GM19239 (cell line): ENCODE results near the gene SLC39A11.
"Not testable (repeated sequence)": the region's sequence is repeated elsewhere in the genome, so short reads cannot be mapped to it uniquely, and the experiment has no call there.

Experiments
- DNase-seq: peaks from one replicate; pipeline ENCODE4 v3.0.0; 2011; ENCODE audit warnings: low spot score; ENCODE audit not compliant: insufficient read length
- FAIRE-seq: peaks from 2 replicates; lab custom pipeline; 2011; peaks lifted over from hg19 to GRCh38; lab: Jason Lieb, UNC

Gene SLC39A11

DNA sequence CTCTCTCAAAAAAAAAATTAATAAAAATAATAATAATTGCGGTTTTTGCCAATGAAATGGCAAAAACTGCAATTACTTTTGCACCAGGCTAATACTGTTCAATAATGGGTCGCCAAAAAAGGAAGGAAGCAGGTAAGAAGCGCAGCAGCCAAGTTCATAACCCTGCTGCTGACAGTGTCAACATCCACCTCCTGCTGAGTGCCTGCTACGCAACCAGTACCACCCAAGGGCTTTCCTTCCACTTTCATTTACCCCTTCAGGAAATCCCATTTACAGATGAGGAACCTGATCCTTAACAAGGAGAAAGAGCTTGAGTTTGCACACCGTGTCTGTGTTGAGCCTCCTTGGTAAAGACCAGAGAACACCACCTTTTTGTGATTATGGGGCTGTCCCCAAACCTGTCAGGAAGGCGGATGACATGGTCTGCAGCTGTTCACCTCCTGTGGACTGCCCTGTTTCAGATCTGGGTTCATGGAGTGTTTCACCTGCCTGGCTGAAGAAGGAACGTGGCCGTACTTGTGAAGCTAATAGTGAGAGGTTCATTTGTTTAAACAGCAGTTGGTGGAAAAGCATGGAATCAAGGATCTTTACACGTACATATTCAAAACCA, 378.0 kb downstream of the SLC39A11 start:
- FAIRE-seq (no peak), DNase-seq (no peak)

- DNase-seq (no peak), FAIRE-seq (no peak)
Measured at GRCh38 chr17:72713701-72714100, 378.8 kb downstream of the SLC39A11 start.

DNA sequence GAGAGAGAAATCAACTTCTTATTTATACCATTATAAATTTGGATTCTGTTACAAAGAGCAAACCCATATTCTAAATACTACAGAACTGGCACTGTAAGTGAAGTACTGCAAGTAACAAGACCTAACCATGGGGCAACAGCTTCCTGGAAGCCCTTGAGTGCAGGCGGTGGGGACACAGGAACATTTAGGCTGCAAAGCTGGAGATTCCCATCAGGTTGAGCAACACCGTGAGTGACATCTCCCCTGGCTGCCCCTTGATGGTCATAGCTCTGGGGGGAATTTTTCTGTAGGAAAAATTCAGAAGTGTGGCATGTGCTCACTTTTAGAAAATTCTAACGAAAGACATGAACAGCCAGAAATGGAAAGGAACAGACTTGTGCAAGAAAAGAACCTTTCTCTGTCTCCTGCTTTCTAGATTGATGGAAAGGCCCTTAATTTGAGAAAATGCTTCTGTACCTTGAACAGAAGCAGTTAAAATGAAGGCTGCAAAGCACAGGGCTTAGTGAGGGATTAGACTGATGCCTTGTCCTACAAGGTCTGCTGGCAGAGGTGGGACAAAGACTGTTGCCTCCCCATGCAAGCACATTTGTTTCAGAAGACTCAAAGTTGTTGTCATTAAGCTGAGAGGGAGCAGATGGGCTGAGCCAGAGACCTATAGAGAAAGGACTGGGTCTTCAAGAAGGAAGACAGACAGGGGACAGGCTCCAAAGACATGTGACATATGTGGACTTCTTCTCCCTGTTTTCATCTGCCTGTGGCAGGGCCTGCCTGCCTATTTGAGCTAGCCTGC, 380.8 kb downstream of the SLC39A11 start:
- FAIRE-seq (no peak), DNase-seq (no peak)

DNA sequence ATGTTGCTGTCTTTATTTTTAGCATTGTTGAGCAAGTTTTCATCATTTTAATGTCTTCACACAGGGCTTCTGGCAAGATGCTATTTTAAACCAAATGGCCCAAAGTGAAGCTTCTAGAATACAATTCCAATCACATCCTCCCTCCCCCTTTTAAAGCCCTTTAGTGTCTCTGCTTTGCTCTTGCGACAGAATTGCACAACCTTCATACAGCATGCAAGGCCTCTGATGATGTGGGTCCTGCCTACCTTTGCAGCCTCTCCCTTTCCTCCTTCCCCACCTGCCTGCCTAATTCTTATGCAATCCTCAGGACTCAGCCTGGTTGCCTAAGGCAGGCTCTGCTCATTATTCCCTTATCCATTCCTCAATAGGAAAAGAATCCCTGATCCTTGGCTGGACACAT, 381.7 kb downstream of the SLC39A11 start:
- FAIRE-seq (no peak), DNase-seq (no peak)

DNA sequence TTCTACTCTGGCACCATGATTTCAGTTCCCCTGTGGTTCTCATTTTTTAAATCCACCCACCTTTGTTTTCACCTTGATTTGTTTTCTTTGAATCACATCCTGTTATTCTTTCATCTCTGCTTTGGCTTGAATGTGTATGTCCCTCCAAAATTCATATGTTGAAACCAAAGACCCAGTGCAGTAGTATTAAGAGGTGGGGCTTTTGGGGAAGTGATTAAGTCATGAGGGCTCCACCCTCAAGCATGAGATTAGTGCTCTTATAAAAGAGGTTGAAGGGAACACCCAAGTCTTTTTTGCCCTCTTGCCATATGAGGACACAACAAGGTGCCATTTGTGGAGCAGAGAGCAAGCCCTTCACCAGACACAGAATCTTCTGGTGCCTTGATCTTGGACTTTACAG, 382.3 kb downstream of the SLC39A11 start:
- DNase-seq (no peak), FAIRE-seq (no peak)

GRCh38 chr17:72708682-72709081, 383.8 kb downstream of the SLC39A11 start:
- not testable (repeated sequence) for DNase-seq, FAIRE-seq

GRCh38 chr17:72707881-72708280, 384.6 kb downstream of the SLC39A11 start:
- FAIRE-seq (no peak), DNase-seq (no peak)

DNA sequence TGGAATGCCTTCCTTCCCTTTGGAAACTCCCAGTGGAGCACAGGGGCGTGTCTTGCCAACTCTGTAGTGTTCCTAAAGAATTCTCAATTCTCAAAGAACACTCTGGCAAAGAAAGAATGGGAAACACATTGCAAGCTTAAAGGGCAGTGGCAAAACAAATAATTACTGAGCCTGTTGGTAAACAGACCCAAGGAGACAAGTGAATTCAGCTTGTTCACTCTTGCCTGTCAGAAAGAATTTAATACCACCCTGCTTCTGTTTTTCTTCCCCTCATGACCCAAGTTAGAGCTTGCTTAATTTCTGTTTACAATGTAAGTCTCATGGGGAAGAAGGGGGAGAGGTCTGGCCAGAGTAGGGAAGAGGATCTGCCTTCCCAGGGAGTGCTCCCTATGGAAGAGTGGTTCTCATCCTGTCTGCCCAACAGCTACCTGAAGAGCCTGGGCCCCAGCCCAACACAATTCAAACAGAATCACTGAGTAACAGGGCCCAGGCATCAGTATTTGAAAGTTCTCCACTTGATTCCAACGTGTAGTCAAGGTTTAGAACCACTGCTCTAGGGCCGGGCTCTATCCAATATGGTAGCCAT, 386.0 kb downstream of the SLC39A11 start:
- DNase-seq (no peak), FAIRE-seq (no peak)

- FAIRE-seq (peak; percentile 33), DNase-seq (no peak)
Measured at GRCh38 chr17:72705905-72706395, 386.5 kb downstream of the SLC39A11 start.

GRCh38 chr17:72702998-72703397, 389.5 kb downstream of the SLC39A11 start:
- FAIRE-seq (no peak), DNase-seq (no peak)

DNA sequence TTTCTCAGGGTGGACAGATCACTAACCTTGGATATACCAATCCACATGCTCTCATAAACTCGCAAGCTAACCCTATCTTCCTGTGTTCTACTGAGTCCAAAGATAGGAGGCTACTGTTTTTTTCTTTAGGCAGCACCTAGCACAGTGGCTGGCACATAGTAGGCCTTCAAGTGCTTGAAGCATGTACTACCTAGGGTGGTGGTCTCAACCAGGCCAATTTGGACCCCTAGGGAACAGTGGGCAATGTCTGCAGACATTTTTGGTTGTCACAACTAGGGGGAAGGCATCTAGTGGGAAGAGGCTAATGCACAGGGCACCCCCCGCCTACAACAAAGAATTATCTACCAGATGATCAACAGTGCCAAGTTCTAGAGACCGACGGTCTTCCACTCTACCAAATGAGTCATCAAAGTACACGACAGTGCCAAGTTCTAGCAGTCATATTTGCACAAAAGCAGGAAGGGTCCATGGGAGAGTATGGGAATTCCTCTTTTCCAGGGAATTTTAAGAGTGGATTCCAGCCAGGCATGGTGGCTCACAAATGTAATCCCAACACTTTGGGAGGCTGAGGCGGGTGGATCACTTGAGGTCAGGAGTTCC, 390.3 kb downstream of the SLC39A11 start:
- no peak for DNase-seq
- no peak for FAIRE-seq

GRCh38 chr17:72700226-72700625, 392.3 kb downstream of the SLC39A11 start:
- DNase-seq (no peak), FAIRE-seq (no peak)

DNA sequence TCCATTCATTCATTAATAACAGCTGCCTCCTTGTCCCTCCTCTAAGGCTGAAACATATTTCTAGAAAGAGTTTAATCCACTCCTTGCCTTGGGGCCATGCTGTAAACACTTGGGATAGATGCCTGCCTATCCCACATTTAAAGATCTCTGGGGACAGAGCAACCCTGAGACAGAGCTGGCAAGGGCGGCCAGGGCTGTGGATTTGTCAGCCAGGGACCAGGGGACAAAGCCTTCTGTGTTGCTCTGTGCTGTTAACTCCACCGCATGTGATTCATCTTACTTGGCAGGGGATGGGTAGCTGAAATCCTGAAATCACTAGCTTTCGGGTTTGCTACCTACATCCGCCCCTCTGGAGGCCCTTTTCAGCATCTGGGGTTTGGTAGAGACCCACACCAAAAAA, 392.9 kb downstream of the SLC39A11 start:
- FAIRE-seq = no peak
- DNase-seq = no peak

- no peak for DNase-seq
- no peak for FAIRE-seq
Measured at GRCh38 chr17:72697602-72698146, 394.8 kb downstream of the SLC39A11 start.

GRCh38 chr17:72696721-72697120, 395.8 kb downstream of the SLC39A11 start:
- FAIRE-seq (no peak), DNase-seq (no peak)

- no peak for DNase-seq
- FAIRE-seq = no peak
Measured at GRCh38 chr17:72696156-72696555, 396.3 kb downstream of the SLC39A11 start.

- no peak for DNase-seq
- no peak for FAIRE-seq
Measured at GRCh38 chr17:72693956-72694355, 398.5 kb downstream of the SLC39A11 start.

DNA sequence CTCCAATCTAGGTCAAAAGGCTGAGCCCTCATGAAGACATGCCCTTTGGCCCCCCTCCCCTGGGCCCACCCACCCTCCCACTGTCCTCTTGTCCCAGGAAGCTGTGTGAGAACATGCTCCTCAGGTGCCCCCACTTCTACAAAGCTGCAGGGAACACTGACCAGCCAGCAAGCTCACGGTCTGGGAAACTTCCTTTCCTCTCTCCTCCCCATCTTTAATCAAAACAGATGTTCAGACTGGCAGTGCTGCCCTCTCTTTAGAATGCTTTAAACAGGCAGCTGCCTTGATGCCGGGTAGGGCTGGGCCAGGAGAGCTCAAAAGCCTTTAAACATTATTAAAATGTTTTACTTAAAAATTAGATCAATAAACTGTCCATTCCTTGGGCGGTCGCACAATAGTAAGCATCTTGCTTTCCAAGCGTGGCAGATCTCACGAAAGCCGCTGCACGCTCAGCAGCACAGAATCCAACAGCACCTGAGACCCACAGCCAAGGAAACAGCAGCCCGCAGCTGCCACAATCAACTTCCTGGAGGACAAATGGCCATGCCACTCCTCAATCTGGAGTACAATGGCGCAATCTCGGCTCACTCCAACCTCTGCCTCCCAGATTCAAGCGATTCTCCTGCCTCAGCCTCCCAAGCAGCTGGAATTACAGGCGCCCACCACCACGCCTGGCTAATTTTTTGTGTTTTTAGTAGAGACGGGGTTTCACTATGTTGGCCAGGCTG, 399.2 kb downstream of the SLC39A11 start:
- no peak for FAIRE-seq
- no peak for DNase-seq

- DNase-seq (no peak), FAIRE-seq (no peak)
Measured at GRCh38 chr17:72692676-72693075, 399.8 kb downstream of the SLC39A11 start.

DNA sequence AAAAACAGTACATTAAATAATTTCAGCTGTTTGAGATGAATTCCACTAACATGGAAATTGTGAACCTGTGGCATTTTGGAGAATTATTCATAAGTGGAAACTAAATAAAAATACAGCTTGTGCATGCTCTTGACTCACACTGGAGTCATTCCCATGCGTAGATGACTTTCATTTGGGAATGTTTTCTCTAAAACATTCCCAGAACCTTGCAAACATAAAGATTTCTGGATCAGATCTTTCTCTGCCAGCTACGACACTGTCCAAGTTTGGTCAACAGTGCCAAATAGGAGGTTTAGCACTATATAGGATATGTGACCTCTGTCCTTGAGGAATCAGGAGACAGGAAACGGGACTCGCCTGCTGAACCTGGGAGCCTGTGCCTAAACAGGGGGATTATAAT, 400.9 kb downstream of the SLC39A11 start:
- peak; percentile 4 for FAIRE-seq
- no peak for DNase-seq
